Omental fat pad (tissue), 4 donors: Measurements from ENCODE around the gene ANKRD49. TPM values are rescaled to one million over a fixed set of nuclear protein-coding genes. Genes with fewer than 3 reads are reported as not detected.
A peak's percentile ranks its signal among the peaks of the same experiment; 100 is the strongest.

ENCODE experiments used
- ATAC-seq: fragments of 150-250 bp; one replicate; pipeline ENCODE4 v1.9.1; 2016; ENCODE audit warnings: mild to moderate bottlenecking, moderate library complexity; ENCODE audit not compliant: low FRiP score
- DNase-seq: peaks from one replicate; pipeline ENCODE4 v3.0.0-alpha.2; 2019; ENCODE audit warnings: low spot score
- total RNA-seq, 4 donors: library from RNA; depleted of rRNA; stranded (reverse); fragments of >200 nt; gene quantifications; one replicate each; pipeline ENCODE4 v1.1.0, GENCODE V29; 2016
- TF ChIP-seq, protein P1 (sequence below), 3 donors: fragments of 450-650 bp; IDR thresholded peaks; one replicate each; pipeline ENCODE4 v1.5.1; 2016 to 2017; ENCODE audit warnings: antibody characterized with exemption in 3 of 3, mild to moderate bottlenecking in 3 of 3, moderate library complexity in 2 of 3

ANKRD49 gene
- total RNA-seq, 4 donors from 2014 or later, result 7.2 to 25.2 (median 9.3) TPM

DNA sequence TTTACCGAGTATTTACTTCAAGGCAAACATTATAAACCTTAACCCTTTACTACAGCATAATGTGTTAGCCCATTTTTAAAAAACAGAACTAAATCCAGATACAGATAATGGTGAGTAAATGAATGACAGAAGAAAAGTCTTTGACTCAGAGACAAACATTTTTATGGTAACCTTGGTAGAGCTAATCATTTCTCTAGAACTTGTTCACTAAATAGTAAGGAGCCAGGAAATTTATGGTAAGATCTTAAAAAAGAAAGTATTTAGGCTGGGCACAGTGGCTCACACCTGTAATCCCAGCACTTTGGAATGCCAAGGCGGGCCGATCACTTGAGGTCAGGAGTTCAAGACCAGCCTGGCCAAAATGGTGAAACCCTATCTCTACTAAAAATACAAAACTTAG is 38.4 kb downstream of the ANKRD49 start:
- DNase-seq (no peak), ATAC-seq (no peak)
- TF ChIP-seq, protein P1, sequence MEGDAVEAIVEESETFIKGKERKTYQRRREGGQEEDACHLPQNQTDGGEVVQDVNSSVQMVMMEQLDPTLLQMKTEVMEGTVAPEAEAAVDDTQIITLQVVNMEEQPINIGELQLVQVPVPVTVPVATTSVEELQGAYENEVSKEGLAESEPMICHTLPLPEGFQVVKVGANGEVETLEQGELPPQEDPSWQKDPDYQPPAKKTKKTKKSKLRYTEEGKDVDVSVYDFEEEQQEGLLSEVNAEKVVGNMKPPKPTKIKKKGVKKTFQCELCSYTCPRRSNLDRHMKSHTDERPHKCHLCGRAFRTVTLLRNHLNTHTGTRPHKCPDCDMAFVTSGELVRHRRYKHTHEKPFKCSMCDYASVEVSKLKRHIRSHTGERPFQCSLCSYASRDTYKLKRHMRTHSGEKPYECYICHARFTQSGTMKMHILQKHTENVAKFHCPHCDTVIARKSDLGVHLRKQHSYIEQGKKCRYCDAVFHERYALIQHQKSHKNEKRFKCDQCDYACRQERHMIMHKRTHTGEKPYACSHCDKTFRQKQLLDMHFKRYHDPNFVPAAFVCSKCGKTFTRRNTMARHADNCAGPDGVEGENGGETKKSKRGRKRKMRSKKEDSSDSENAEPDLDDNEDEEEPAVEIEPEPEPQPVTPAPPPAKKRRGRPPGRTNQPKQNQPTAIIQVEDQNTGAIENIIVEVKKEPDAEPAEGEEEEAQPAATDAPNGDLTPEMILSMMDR (IDR thresholded peaks at IDR 0.05), result no peak

DNA sequence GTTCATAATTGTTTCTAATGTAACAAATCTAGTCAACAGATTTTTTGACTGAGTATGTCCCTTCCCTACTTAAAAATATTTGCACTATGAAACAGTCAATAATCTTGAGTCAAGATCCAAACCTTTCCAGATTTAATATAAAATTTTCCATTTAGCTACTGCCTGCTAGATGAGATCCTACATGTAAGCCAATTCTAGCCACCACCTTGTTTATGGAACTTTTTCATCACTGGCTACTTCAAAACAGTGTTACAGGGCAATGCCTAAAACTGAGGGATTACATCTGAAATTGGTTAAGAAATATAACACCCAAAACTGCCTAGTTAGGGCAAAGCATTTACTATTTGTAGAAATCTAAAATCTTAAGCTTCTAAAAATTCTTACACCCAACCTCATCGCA is 39.4 kb downstream of the ANKRD49 start:
- no peak for ATAC-seq
- TF ChIP-seq, protein P1 (IDR thresholded peaks at IDR 0.05), result no peak
- DNase-seq, result no peak

DNA sequence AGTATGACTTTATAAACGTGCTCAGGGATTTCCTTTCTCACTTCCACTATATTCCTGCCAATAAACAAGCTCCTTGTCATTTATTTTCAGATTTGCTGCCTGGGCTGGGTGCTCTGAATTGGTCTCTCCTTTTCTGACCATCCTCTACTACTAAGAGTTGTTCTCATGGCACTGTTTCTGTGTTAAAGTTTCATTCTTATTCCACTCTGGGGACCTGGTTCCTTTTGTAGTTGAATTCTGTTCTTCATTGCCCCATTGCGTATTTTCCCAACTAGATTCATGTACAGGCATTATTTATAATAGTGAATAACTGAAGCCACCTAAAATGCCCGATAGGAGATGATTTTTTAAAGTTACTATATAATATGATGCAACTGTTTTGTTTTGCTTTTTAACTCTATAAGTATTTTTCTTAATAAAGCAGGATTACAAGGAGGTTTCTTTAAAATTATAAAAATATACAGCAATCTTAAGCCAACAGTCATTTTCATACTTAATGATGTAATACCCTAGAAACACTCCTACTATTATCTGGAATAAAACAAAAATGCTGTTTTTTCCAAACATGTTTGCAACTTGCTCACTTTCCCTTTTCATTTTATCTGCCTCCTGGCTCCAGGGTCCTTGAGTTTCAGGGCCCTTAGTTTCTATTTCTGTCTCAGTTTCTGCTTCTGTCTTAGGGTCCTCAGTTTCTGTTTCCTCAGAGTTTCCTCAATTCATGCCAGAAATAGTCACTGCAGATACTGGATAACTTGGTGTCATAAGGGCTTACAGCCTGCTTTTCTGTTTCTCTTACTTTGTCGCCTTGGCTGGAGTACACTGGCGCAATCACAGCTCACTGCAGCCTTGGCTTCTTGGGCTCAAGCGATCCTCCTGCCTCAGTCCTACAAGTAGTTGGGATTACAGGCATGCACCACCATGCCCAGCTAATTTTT is 40.2 kb downstream of the ANKRD49 start:
- ATAC-seq, result no peak
- no peak for DNase-seq

DNA sequence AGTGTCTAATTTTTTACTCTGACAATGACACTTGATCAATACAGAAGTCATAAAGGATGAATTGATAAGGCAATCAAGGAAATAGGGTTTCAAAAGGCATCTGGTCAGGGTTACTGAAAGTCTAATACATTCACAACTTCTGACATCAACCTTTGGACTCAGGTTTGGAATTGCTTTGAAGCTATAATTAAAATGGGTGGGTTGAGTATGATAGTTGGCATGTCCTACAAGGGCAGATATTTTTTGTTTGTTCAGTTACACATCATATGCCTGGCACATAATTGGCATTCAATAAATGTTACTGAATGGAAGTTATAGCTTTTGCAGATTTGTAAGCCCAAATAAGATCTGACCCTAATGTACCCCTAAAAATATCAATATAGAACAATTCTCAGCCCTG is 42.6 kb downstream of the ANKRD49 start:
- no peak for ATAC-seq
- TF ChIP-seq, protein P1 (IDR thresholded peaks at IDR 0.05), result no peak
- DNase-seq, result no peak

More for the DNA sequence above, 40.2 kb downstream of the ANKRD49 start:
- TF ChIP-seq, protein P1 (IDR thresholded peaks at IDR 0.05), result no peak

DNA sequence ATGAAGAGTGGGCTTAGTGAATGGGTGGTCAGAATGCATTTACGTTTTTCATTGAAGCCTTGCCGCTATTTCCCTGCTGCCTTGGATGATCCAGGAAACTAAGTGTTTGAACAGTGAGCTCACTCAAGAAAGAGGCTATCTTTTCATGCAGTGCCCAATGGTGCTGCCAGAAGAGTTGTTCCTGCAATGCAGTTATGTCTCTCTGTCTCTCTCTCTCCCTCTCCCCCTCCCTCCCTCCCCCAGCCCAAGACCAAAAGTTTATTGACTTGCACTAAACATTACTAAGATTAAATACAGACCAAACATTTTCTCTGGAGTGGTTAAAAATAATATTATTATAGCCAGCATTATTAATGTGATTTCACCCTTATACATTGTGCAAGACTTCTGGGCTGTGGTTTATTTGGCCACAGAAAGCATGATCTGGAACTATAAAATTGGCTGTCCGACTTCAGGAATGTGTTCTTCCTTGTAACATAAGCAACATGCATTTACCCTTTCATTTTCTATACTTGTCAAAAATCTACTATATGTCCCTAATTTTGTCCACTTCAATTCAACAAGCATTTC is 43.3 kb downstream of the ANKRD49 start:
- DNase-seq (no peak), ATAC-seq (peak; percentile 68)
- TF ChIP-seq, protein P1 (IDR thresholded peaks at IDR 0.05), result no peak

DNA sequence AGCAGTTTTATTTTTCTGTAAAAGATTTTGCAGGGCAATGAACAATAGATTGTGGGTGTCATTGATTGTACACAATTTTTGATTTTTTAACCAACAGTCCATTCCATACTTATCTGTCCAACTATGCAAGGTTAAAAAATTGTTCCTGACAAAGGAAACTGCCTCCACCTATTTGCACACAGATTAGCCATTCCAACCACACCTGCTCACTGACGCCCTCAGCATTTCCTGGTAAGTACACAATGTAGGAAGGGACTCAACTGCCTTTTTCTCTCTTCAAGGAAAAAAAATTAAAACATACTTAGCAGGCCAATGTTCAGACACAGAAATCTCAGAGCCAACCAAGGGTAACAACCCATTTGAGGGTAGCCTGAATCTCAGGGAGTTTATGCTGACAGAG is 45.6 kb downstream of the ANKRD49 start:
- ATAC-seq, result no peak
- TF ChIP-seq, protein P1 (IDR thresholded peaks at IDR 0.05), result no peak
- no peak for DNase-seq
